H1 (cell line): ENCODE measurements around the gene TCTN3. TPM values are rescaled to one million over a fixed set of nuclear protein-coding genes. Genes with fewer than 3 reads are reported as not detected.

Experiments used
- CTCF ChIA-PET: fragments of 300-600 bp; sonication (Branson Sonifier 250); formaldehyde crosslinking; loops from one replicate; lab custom pipeline; 2021; ENCODE audit not compliant: partially characterized antibody; lab: Charles Lee
- POLR2A ChIA-PET: fragments of 300-600 bp; sonication (Branson Sonifier 250); formaldehyde crosslinking; loops from one replicate; lab custom pipeline; 2021; ENCODE audit warnings: inconsistent platforms; ENCODE audit not compliant: partially characterized antibody; lab: Charles Lee
- DNase-seq, 2 experiments: peaks; one replicate each; pipeline versions ENCODE4 v3.0.0 to v3.0.0-alpha.2; 2010 to 2022; ENCODE audit warnings: low spot score in 2 of 2, low read depth in 1 of 2, mixed read lengths in 1 of 2
- FAIRE-seq: peaks from 2 replicates; lab custom pipeline; 2011; peaks lifted over from hg19 to GRCh38; lab: Jason Lieb, UNC
- H2AFZ ChIP-seq: 2 replicates; pipeline ENCODE4 v1.8.1; 2012; ENCODE audit warnings: low read length, inconsistent platforms
- H2AK5ac ChIP-seq: 2 replicates; pipeline ENCODE4 v1.6.1; 2013; ENCODE audit warnings: low read depth, low read length
- H2BK120ac ChIP-seq: replicated peaks from 2 replicates; pipeline ENCODE3; 2013; ENCODE audit warnings: low read depth, low read length, inconsistent platforms
- H2BK12ac ChIP-seq: 2 replicates; pipeline ENCODE4 v1.6.1; 2013; ENCODE audit warnings: low read depth, low read length
- H2BK15ac ChIP-seq: 2 replicates; pipeline ENCODE4 v1.6.1; 2013; ENCODE audit warnings: low read length
- H2BK20ac ChIP-seq: 2 replicates; pipeline ENCODE4 v1.6.1; 2013; ENCODE audit warnings: low read length
- H2BK5ac ChIP-seq: 2 replicates; pipeline ENCODE4 v1.6.1; 2013; ENCODE audit warnings: low read depth, low read length
- H3K14ac ChIP-seq: 2 replicates; pipeline ENCODE4 v1.6.1; 2013; ENCODE audit warnings: inconsistent platforms; ENCODE audit not compliant: insufficient read length
- H3K18ac ChIP-seq: 2 replicates; pipeline ENCODE4 v1.6.1; 2013; ENCODE audit warnings: low read length; ENCODE audit errors: extremely low read depth
- H3K23ac ChIP-seq: 2 replicates; pipeline ENCODE4 v1.6.1; 2013; ENCODE audit warnings: inconsistent platforms; ENCODE audit not compliant: insufficient read length
- H3K23me2 ChIP-seq: 2 replicates; pipeline ENCODE4 v1.6.1; 2013; ENCODE audit warnings: low read depth, low read length
- H3K27ac ChIP-seq: 2 replicates; pipeline ENCODE4 v1.6.1; 2011; ENCODE audit warnings: low read depth, low read length, inconsistent platforms
- H3K27me3 ChIP-seq, 4 experiments: replicated peaks in 1 of 4; 1 replicate in 1 of 4; 2 replicates in 3 of 4; pipeline versions ENCODE4 v1.6.1 to v1.8.1; 2011 to 2013; ENCODE audit warnings: low read length in 3 of 4, mild to moderate bottlenecking in 3 of 4, inconsistent platforms in 2 of 4, mixed read lengths in 2 of 4, moderate library complexity in 1 of 4; ENCODE audit not compliant: control insufficient read depth in 3 of 4, insufficient read depth in 3 of 4; ENCODE audit errors: extremely low read depth in 1 of 4
- H3K36me3 ChIP-seq, 4 experiments: 2 replicates each; pipeline versions ENCODE4 v1.6.1 to v1.8.1; 2011 to 2013; ENCODE audit warnings: mild to moderate bottlenecking in 4 of 4, low read length in 3 of 4, moderate library complexity in 2 of 4, control low read depth in 1 of 4, inconsistent platforms in 1 of 4; ENCODE audit not compliant: insufficient read depth in 4 of 4, control insufficient read depth in 2 of 4
- H3K4ac ChIP-seq: replicated peaks from 2 replicates; pipeline ENCODE3; 2013; ENCODE audit warnings: low read length, low read depth, mixed read lengths, inconsistent platforms; ENCODE audit not compliant: insufficient read length
- H3K4me1 ChIP-seq, 4 experiments: replicated peaks in 1 of 4; 1 replicate in 1 of 4; 2 replicates in 3 of 4; pipeline versions ENCODE4 v1.6.1 to v1.8.1; 2011 to 2013; ENCODE audit warnings: low read length in 3 of 4, inconsistent platforms in 2 of 4, mixed read lengths in 1 of 4; ENCODE audit not compliant: insufficient read depth in 4 of 4, control insufficient read depth in 3 of 4
- H3K4me2 ChIP-seq, 2 experiments: 2 replicates each; pipeline versions ENCODE4 v1.6.1 to v1.8.1; 2011 to 2013; ENCODE audit warnings: low read depth in 2 of 2, low read length in 2 of 2, control low read depth in 1 of 2, inconsistent platforms in 1 of 2, mild to moderate bottlenecking in 1 of 2; ENCODE audit not compliant: insufficient read depth in 1 of 2
- H3K4me3 ChIP-seq, 4 experiments: fragments of 200-600, 300-600 bp in 1 of 4; sonication (generic), shearing (Covaris generic), sonication (Bioruptor Twin) in 1 of 4; 2 replicates each; pipeline versions ENCODE4 v1.5.1 to v1.8.1; 2011 to 2016; ENCODE audit warnings: low read length in 4 of 4, low read depth in 3 of 4, control low read depth in 2 of 4, inconsistent platforms in 2 of 4, mild to moderate bottlenecking in 2 of 4, mixed read lengths in 1 of 4, moderate library complexity in 1 of 4; ENCODE audit not compliant: insufficient read depth in 2 of 4; ENCODE audit errors: extremely low read depth in 1 of 4
- H3K56ac ChIP-seq: replicated peaks from 2 replicates; pipeline ENCODE3; 2013; ENCODE audit warnings: low read depth, mild to moderate bottlenecking, mixed read lengths, low read length, inconsistent platforms; ENCODE audit not compliant: insufficient read length
- H3K79me1 ChIP-seq: 2 replicates; pipeline ENCODE4 v1.6.1; 2013; ENCODE audit warnings: low read depth, low read length, control low read depth
- H3K79me2 ChIP-seq, 2 experiments: 2 replicates each; pipeline versions ENCODE4 v1.6.1 to v1.8.1; 2012 to 2013; ENCODE audit warnings: low read length in 2 of 2, mild to moderate bottlenecking in 2 of 2, inconsistent platforms in 1 of 2; ENCODE audit not compliant: insufficient read depth in 2 of 2, control insufficient read depth in 1 of 2
- H3K9ac ChIP-seq, 4 experiments: replicated peaks in 1 of 4; 1 replicate in 1 of 4; 2 replicates in 3 of 4; pipeline versions ENCODE4 v1.6.1 to v1.8.1; 2011 to 2013; ENCODE audit warnings: low read depth in 3 of 4, low read length in 3 of 4, control low read depth in 2 of 4, mild to moderate bottlenecking in 2 of 4, moderate library complexity in 2 of 4, inconsistent platforms in 1 of 4; ENCODE audit errors: extremely low read depth in 1 of 4
- H3K9me3 ChIP-seq, 2 experiments: 2 replicates each; pipeline versions ENCODE4 v1.6.1 to v1.8.1; 2012 to 2013; ENCODE audit warnings: mild to moderate bottlenecking in 2 of 2, moderate library complexity in 2 of 2, control low read depth in 1 of 2, inconsistent platforms in 1 of 2, low read depth in 1 of 2, low read length in 1 of 2, mixed read lengths in 1 of 2; ENCODE audit not compliant: insufficient read depth in 2 of 2
- H4K20me1 ChIP-seq, 2 experiments: replicated peaks in 1 of 2; 2 replicates each; pipeline versions ENCODE3 to v1.8.1; 2011 to 2013; ENCODE audit warnings: inconsistent platforms in 2 of 2, low read length in 2 of 2, mild to moderate bottlenecking in 1 of 2; ENCODE audit not compliant: insufficient read depth in 2 of 2, control insufficient read depth in 1 of 2
- H4K5ac ChIP-seq: 2 replicates; pipeline ENCODE4 v1.6.1; 2013; ENCODE audit warnings: low read length, low read depth, mixed read lengths, inconsistent platforms; ENCODE audit not compliant: insufficient read length
- H4K8ac ChIP-seq: 2 replicates; pipeline ENCODE4 v1.8.0; 2013; ENCODE audit warnings: mild to moderate bottlenecking, moderate library complexity, low read length, inconsistent platforms; ENCODE audit not compliant: insufficient read depth; ENCODE audit errors: extremely low read depth
- H4K91ac ChIP-seq: replicated peaks from 2 replicates; pipeline ENCODE3; 2013; ENCODE audit warnings: low read length, mixed read lengths, inconsistent platforms; ENCODE audit not compliant: insufficient read length
- EGR1 ChIP-seq: IDR thresholded peaks from 2 replicates; pipeline ENCODE4 v1.6.1; 2011; ENCODE audit warnings: low read depth, low read length, borderline replicate concordance
- EP300 ChIP-seq, 2 experiments: IDR thresholded peaks; 1 replicate in 1 of 2; 2 replicates in 1 of 2; pipeline ENCODE4 v1.6.1; 2011 to 2012; ENCODE audit warnings: low read depth in 2 of 2, low read length in 2 of 2, mild to moderate bottlenecking in 2 of 2, borderline replicate concordance in 1 of 2, inconsistent platforms in 1 of 2, moderate library complexity in 1 of 2
- EZH2 ChIP-seq: fragments of 200-600 bp; sonication (generic); IDR thresholded peaks from 2 replicates; pipeline ENCODE4 v1.7.1; 2012; ENCODE audit warnings: low read depth, mild to moderate bottlenecking, moderate library complexity, low read length, inconsistent platforms; ENCODE audit not compliant: severe bottlenecking
- GABPA ChIP-seq: IDR thresholded peaks from 2 replicates; pipeline ENCODE4 v1.6.1; 2011; ENCODE audit warnings: mild to moderate bottlenecking, low read length, moderate library complexity, borderline replicate concordance; ENCODE audit not compliant: insufficient read depth
- KDM1A ChIP-seq: fragments of 200-600, 300-600 bp; sonication (generic); IDR thresholded peaks from 2 replicates; pipeline ENCODE4 v1.7.1; 2016; ENCODE audit warnings: mild to moderate bottlenecking, low read length, borderline replicate concordance
- KDM4A ChIP-seq: IDR thresholded peaks from one replicate; pipeline ENCODE4 v1.7.1; 2012; ENCODE audit warnings: low read depth, mild to moderate bottlenecking, moderate library complexity, low read length, inconsistent platforms; ENCODE audit not compliant: severe bottlenecking
- POLR2AphosphoS5 ChIP-seq: IDR thresholded peaks from 2 replicates; pipeline ENCODE4 v1.6.1; 2011; ENCODE audit warnings: low read depth, low read length
- SAP30 ChIP-seq: fragments of 300-600 bp; sonication (generic); IDR thresholded peaks from 2 replicates; pipeline ENCODE4 v1.7.1; 2012; ENCODE audit warnings: low read length, moderate library complexity, mild to moderate bottlenecking, inconsistent platforms; ENCODE audit not compliant: insufficient read depth, insufficient replicate concordance
- SP1 ChIP-seq: IDR thresholded peaks from 2 replicates; pipeline ENCODE4 v1.6.1; 2011; ENCODE audit warnings: low read depth, low read length
- SRF ChIP-seq: IDR thresholded peaks from 2 replicates; pipeline ENCODE4 v1.6.1; 2011; ENCODE audit warnings: mild to moderate bottlenecking, low read depth, low read length, moderate library complexity
- TCF12 ChIP-seq: IDR thresholded peaks from 2 replicates; pipeline ENCODE4 v1.6.1; 2011; ENCODE audit warnings: low read depth, mild to moderate bottlenecking, low read length
- polyA plus RNA-seq, 7 experiments: library from polyadenylated mRNA; depleted of rRNA in 3 of 7; stranded (reverse) in 5 of 7; unstranded in 2 of 7; fragments of >200 nt in 5 of 7; fragments of 200-250 nt in 2 of 7; gene quantifications; 1 replicate in 5 of 7; 2 replicates in 1 of 7; 4 replicates in 1 of 7; pipeline versions ENCODE4 v1.2.1 to v1.2.3, GENCODE V29; 2011 to 2013; ENCODE audit warnings: missing spikeins in 2 of 7, mixed read lengths in 2 of 7
- total RNA-seq: library from RNA; stranded (reverse); fragmentation: NEBNext Ultra II Directional; extraction: Animal tissue kit (Norgen Biotek cat#: 25700); gene quantifications from 2 replicates; pipeline ENCODE4 v1.2.1, GENCODE V29; 2021

TCTN3 gene
- total and polyA plus RNA-seq, 2 of the 8 experiments (the other 6 are each of a cell fraction or from before 2014, with no cell fraction given), result 34.7 to 39.8 TPM

GRCh38 chr10:95683966-95684365, 9.8 kb downstream of the TCTN3 start:
- H3K4me3 ChIP-seq, result no peak overlapping the region
- H3K23ac ChIP-seq, result no peak overlapping the region
- no peaks in the 10 kb centered on the region for H3K23me2 ChIP-seq
- H3K18ac ChIP-seq, result no peak overlapping the region
- peaks cover 9 to 78% (median 51%) of the 10 kb centered on the region in 4 experiments for H3K36me3 ChIP-seq
- no peak overlapping the region for H4K91ac ChIP-seq
- H2AK5ac ChIP-seq, result no peak overlapping the region
- no peak overlapping the region for H2BK20ac ChIP-seq
- no peak overlapping the region for H3K27ac ChIP-seq
- no peak overlapping the region for H4K8ac ChIP-seq
- H3K14ac ChIP-seq, result no peak overlapping the region
- no peak overlapping the region for H2BK5ac ChIP-seq
- DNase-seq (no peak), FAIRE-seq (no peak)
- H3K79me1 ChIP-seq, result no peaks in the 10 kb centered on the region
- no peaks in the 10 kb centered on the region for H3K4me1 ChIP-seq
- H3K4ac ChIP-seq, result no peak overlapping the region
- no peaks in the 10 kb centered on the region for H3K79me2 ChIP-seq
- no peak overlapping the region for H3K9ac ChIP-seq
- TF ChIP-seq EP300 (IDR thresholded peaks at IDR 0.05; ENCODE audit: borderline replicate concordance in 1 of 2, low read depth in 2 of 2, low read length in 2 of 2) (no peak), KDM4A (no peak), TCF12 (no peak), GABPA (no peak), SRF (no peak), EZH2 (no peak), EGR1 (no peak), SAP30 (no peak), POLR2AphosphoS5 (no peak), KDM1A (no peak), SP1 (no peak)
- H3K9me3 ChIP-seq, result no peaks in the 10 kb centered on the region
- H2BK12ac ChIP-seq, result no peak overlapping the region
- H3K56ac ChIP-seq, result no peak overlapping the region
- POLR2A ChIA-PET, result no interaction called here
- H4K5ac ChIP-seq, result no peak overlapping the region
- no peaks in the 10 kb centered on the region for H4K20me1 ChIP-seq
- no peaks in the 10 kb centered on the region for H3K27me3 ChIP-seq
- H3K4me2 ChIP-seq, result no peak overlapping the region
- no peak overlapping the region for H2AFZ ChIP-seq
- no peak overlapping the region for H2BK15ac ChIP-seq
- CTCF ChIA-PET, result interaction anchor here (1.8 to 1.9 kb wide), 2 partner anchors 10 to 181 kb away, joined by 6 to 7 read pairs; partner anchors contain the start of gene TCTN3
- no peak overlapping the region for H2BK120ac ChIP-seq
